CD14-positive monocyte (primary cell): ENCODE measurements around the gene PTCD2. TPM values are rescaled to one million over a fixed set of nuclear protein-coding genes. Genes with fewer than 3 reads are reported as not detected.

Experiments
- DNase-seq, 3 donors: peaks; one replicate each; pipeline ENCODE4 v3.0.0-alpha.2; 2011 to 2022
- H2AFZ ChIP-seq: 2 replicates; pipeline ENCODE4 v1.6.0; 2012; ENCODE audit warnings: mild to moderate bottlenecking, low read depth, low read length, inconsistent platforms; ENCODE audit not compliant: insufficient read depth, poor library complexity, severe bottlenecking
- H3K27ac ChIP-seq, 2 donors: 1 replicate in 1 of 2; 2 replicates in 1 of 2; pipeline ENCODE4 v1.5.1; 2012 to 2013; ENCODE audit warnings: low read length in 2 of 2, control low read depth in 1 of 2, inconsistent platforms in 1 of 2, low read depth in 1 of 2, mild to moderate bottlenecking in 1 of 2
- H3K27me3 ChIP-seq, 2 donors: one replicate each; pipeline versions ENCODE4 v1.6.0 to v1.6.1; 2011 to 2013; ENCODE audit warnings: low read length in 2 of 2; ENCODE audit not compliant: control insufficient read depth in 2 of 2, insufficient read depth in 2 of 2
- H3K36me3 ChIP-seq, 2 donors: replicated peaks in 1 of 2; 1 replicate in 1 of 2; 2 replicates in 1 of 2; pipeline versions ENCODE4 v1.5.1 to v1.6.1; 2012 to 2013; ENCODE audit warnings: low read length in 2 of 2, control low read depth in 1 of 2, inconsistent platforms in 1 of 2, mild to moderate bottlenecking in 1 of 2; ENCODE audit not compliant: insufficient read depth in 2 of 2, control insufficient read depth in 1 of 2
- H3K4me1 ChIP-seq, 2 donors: 1 replicate in 1 of 2; 2 replicates in 1 of 2; pipeline versions ENCODE4 v1.5.1 to v1.6.1; 2012 to 2013; ENCODE audit warnings: low read length in 2 of 2, control low read depth in 1 of 2, inconsistent platforms in 1 of 2, mild to moderate bottlenecking in 1 of 2, moderate library complexity in 1 of 2; ENCODE audit not compliant: insufficient read depth in 2 of 2, control insufficient read depth in 1 of 2
- H3K4me2 ChIP-seq: replicated peaks from 2 replicates; pipeline ENCODE3; 2012; ENCODE audit warnings: low read length, moderate library complexity, mild to moderate bottlenecking; ENCODE audit not compliant: poor library complexity, severe bottlenecking; ENCODE audit errors: extremely low read depth
- H3K4me3 ChIP-seq, 3 experiments: fragments of 200-600 bp in 1 of 3; sonication (generic) in 1 of 3; replicated peaks in 1 of 3; 1 replicate in 2 of 3; 2 replicates in 1 of 3; pipeline ENCODE4 v1.5.1; 2011 to 2013; ENCODE audit warnings: low read length in 3 of 3, mild to moderate bottlenecking in 3 of 3, control low read depth in 2 of 3, low read depth in 2 of 3, inconsistent platforms in 1 of 3, moderate library complexity in 1 of 3
- H3K79me2 ChIP-seq: 2 replicates; pipeline ENCODE4 v1.6.0; 2012; ENCODE audit warnings: mild to moderate bottlenecking, control low read depth, inconsistent platforms, low read length, moderate library complexity; ENCODE audit not compliant: insufficient read depth
- H3K9ac ChIP-seq: 2 replicates; pipeline ENCODE4 v1.6.0; 2017; ENCODE audit warnings: low read length, mild to moderate bottlenecking; ENCODE audit not compliant: insufficient read depth, poor library complexity, severe bottlenecking
- H3K9me3 ChIP-seq, 2 donors: replicated peaks in 1 of 2; 1 replicate in 1 of 2; 2 replicates in 1 of 2; pipeline versions ENCODE4 v1.5.1 to v1.6.1; 2012 to 2013; ENCODE audit warnings: low read length in 2 of 2, control low read depth in 1 of 2; ENCODE audit not compliant: control insufficient read depth in 1 of 2, insufficient read depth in 1 of 2
- H4K20me1 ChIP-seq: 2 replicates; pipeline ENCODE4 v1.6.0; 2012; ENCODE audit warnings: mild to moderate bottlenecking, low read length, control low read depth, moderate library complexity; ENCODE audit not compliant: insufficient read depth
- H3K27ac Mint-ChIP-seq, 7 donors: one replicate each; pipeline ENCODE4 v1.8.0; 2020; ENCODE audit warnings: mild to moderate bottlenecking in 7 of 7, mixed read lengths in 7 of 7, moderate library complexity in 6 of 7, inconsistent platforms in 2 of 7
- H3K27me3 Mint-ChIP-seq, 3 donors: one replicate each; pipeline ENCODE4 v1.8.0; 2021 to 2022; ENCODE audit warnings: low read depth in 3 of 3, mild to moderate bottlenecking in 3 of 3, mixed read lengths in 3 of 3, moderate library complexity in 3 of 3, inconsistent platforms in 1 of 3
- H3K36me3 Mint-ChIP-seq, 2 donors: one replicate each; pipeline ENCODE4 v1.8.0; 2020; ENCODE audit warnings: mixed read lengths in 2 of 2, inconsistent platforms in 1 of 2, mild to moderate bottlenecking in 1 of 2
- H3K4me1 Mint-ChIP-seq: one replicate; pipeline ENCODE4 v1.8.0; 2020; ENCODE audit warnings: mild to moderate bottlenecking, mixed read lengths
- H3K4me3 Mint-ChIP-seq, 2 donors: one replicate each; pipeline ENCODE4 v1.8.0; 2020; ENCODE audit warnings: mild to moderate bottlenecking in 2 of 2, mixed read lengths in 2 of 2, moderate library complexity in 1 of 2
- H3K9me3 Mint-ChIP-seq, 7 donors: one replicate each; pipeline ENCODE4 v1.8.0; 2020 to 2022; ENCODE audit warnings: mixed read lengths in 7 of 7, mild to moderate bottlenecking in 6 of 7, moderate library complexity in 6 of 7, inconsistent platforms in 2 of 7
- WGBS: methylation state at CpG from one replicate; pipeline ENCODE4 v1.1.5; 2013; ENCODE audit warnings: missing lambda C conversion rate; ENCODE audit not compliant: insufficient coverage; 5-methylcytosine and 5-hydroxymethylcytosine counted together
- intact Hi-C, 2 donors: fragments of 100-400 bp; cut with micrococcal nuclease; formaldehyde crosslinking; loops; one replicate each; pipeline versions ENCODE4 v1.15.0 to v1.15.1; 2023
- polyA plus RNA-seq, 3 donors: library from polyadenylated mRNA; depleted of rRNA in 1 of 3; unstranded in 2 of 3; stranded (reverse) in 1 of 3; fragments of 300-500 nt in 2 of 3; fragments of >200 nt in 1 of 3; fragmentation: Illumina TruSeq in 2 of 3; gene quantifications; 1 replicate in 2 of 3; 2 replicates in 1 of 3; pipeline ENCODE4 v1.2.3, GENCODE V29; 2012 to 2021
- TF ChIP-seq, protein P1 (sequence below): fragments of 200-600 bp; IDR thresholded peaks from one replicate; pipeline ENCODE4 v1.8.0; 2022; ENCODE audit warnings: antibody characterized with exemption, mild to moderate bottlenecking

Gene PTCD2
- polyA plus RNA-seq, 3 donors: 1.6 to 2.2 (median 1.8) TPM

DNA sequence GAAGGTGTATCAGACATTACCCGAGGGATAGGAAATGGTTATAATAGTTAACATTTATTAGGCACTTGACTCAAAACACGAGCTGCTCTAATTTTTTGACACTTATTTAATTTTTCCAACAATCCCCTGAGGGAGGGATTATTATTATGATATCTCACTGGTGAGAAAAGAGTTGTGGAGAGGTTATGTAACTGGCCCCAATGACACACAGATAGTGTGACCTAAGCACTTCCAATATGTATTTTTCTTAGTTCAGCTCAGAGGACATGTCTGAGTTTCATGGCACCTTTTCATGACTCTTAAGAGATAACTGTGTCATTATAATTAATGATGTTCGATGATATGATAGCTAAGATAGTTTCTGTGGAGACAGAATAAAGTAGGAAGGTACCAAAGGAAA lies 86.9 kb downstream of the PTCD2 start:
- TF ChIP-seq, protein P1, sequence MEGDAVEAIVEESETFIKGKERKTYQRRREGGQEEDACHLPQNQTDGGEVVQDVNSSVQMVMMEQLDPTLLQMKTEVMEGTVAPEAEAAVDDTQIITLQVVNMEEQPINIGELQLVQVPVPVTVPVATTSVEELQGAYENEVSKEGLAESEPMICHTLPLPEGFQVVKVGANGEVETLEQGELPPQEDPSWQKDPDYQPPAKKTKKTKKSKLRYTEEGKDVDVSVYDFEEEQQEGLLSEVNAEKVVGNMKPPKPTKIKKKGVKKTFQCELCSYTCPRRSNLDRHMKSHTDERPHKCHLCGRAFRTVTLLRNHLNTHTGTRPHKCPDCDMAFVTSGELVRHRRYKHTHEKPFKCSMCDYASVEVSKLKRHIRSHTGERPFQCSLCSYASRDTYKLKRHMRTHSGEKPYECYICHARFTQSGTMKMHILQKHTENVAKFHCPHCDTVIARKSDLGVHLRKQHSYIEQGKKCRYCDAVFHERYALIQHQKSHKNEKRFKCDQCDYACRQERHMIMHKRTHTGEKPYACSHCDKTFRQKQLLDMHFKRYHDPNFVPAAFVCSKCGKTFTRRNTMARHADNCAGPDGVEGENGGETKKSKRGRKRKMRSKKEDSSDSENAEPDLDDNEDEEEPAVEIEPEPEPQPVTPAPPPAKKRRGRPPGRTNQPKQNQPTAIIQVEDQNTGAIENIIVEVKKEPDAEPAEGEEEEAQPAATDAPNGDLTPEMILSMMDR: no peak
- intact Hi-C loops: no loop called here
- Mint-ChIP-seq H3K27me3 (peaks cover 0 to 3% (median 0%) of the 10 kb centered on the region in 3 donors), H3K4me3 (no peak overlapping the region), H3K27ac (no peak overlapping the region), H3K36me3 (peaks cover 0 to under 1% of the 10 kb centered on the region in 2 donors), H3K4me1 (peaks cover 16% of the 10 kb centered on the region), H3K9me3 (peaks cover 5 to 20% (median 12%) of the 10 kb centered on the region in 7 donors)
- H3K9ac ChIP-seq: no peak overlapping the region
- H3K9me3 ChIP-seq: peaks cover 7 to 11% of the 10 kb centered on the region in 2 donors
- no peak overlapping the region for H3K4me2 ChIP-seq
- H2AFZ ChIP-seq: no peak overlapping the region
- no peaks in the 10 kb centered on the region for H3K79me2 ChIP-seq
- H4K20me1 ChIP-seq: no peaks in the 10 kb centered on the region
- no peak for DNase-seq
- H3K27me3 ChIP-seq: no peaks in the 10 kb centered on the region
- H3K36me3 ChIP-seq: no peaks in the 10 kb centered on the region
- no peak overlapping the region for H3K4me3 ChIP-seq
- WGBS: 100% methylated on average over 1 of the region's 3 CpGs
- no peak overlapping the region for H3K27ac ChIP-seq
- H3K4me1 ChIP-seq: peaks cover 10 to 20% of the 10 kb centered on the region in 2 donors

DNA sequence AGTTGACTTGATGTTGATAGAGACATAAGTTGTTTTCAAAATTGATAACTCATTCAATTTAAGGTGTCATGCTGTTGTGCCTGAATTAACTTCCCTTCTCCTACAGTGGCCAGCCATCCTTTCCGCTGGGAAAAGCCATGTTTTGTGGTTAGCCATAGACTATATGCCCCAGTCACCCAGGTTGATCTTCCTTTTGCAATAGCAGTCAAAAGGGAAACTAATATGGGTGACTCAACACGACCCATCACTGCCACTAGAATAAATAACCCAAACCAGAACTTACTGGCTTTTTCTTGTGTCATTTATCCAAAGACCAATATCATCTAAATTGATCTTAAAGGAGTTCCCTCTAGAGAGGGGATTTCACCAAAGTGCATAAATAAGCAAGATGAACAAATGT lies 87.4 kb downstream of the PTCD2 start:
- intact Hi-C loops: no loop called here
- no peaks in the 10 kb centered on the region for H3K36me3 Mint-ChIP-seq

More for the DNA sequence above, 87.4 kb downstream of the PTCD2 start:
- no CpG with 5 or more reads among the region's 2 CpGs for WGBS
- Mint-ChIP-seq H3K4me3 (no peak overlapping the region), H3K27ac (no peak overlapping the region), H3K4me1 (peaks cover 16% of the 10 kb centered on the region), H3K27me3 (peaks cover 0 to 3% (median 0%) of the 10 kb centered on the region in 3 donors), H3K9me3 (peaks cover 4 to 19% (median 8%) of the 10 kb centered on the region in 7 donors)
- no peak overlapping the region for H2AFZ ChIP-seq
- H3K79me2 ChIP-seq: no peaks in the 10 kb centered on the region
- H3K4me1 ChIP-seq: peaks cover 10 to 20% of the 10 kb centered on the region in 2 donors
- H4K20me1 ChIP-seq: no peaks in the 10 kb centered on the region
- DNase-seq: peak in 1 of 3 donors; percentile 29
- peaks cover 3 to 11% of the 10 kb centered on the region in 2 donors for H3K9me3 ChIP-seq
- H3K27ac ChIP-seq: no peak overlapping the region
- no peak overlapping the region for H3K4me3 ChIP-seq
- H3K9ac ChIP-seq: no peak overlapping the region
- TF ChIP-seq, protein P1: no peak
- H3K36me3 ChIP-seq: no peaks in the 10 kb centered on the region
- H3K4me2 ChIP-seq: no peak overlapping the region
- no peaks in the 10 kb centered on the region for H3K27me3 ChIP-seq
